Subcutaneous adipose tissue (tissue), 4 donors: ENCODE data around the gene COX8A. TPM values are rescaled to one million over a fixed set of nuclear protein-coding genes. Genes with fewer than 3 reads are reported as not detected.

Source experiments
- CTCF ChIP-seq: fragments of 450-650 bp; IDR thresholded peaks from one replicate; pipeline ENCODE4 v1.5.1; 2016; ENCODE audit warnings: low read depth, mild to moderate bottlenecking, control low read depth, antibody characterized with exemption, moderate library complexity
- total RNA-seq, 4 donors: library from RNA; depleted of rRNA; stranded (reverse); fragments of >200 nt; gene quantifications; one replicate each; pipeline ENCODE4 v1.1.0, GENCODE V29; 2016

Gene COX8A
- total RNA-seq, 4 donors from 2014 or later, result 299 to 526 (median 371) TPM

- TF ChIP-seq CTCF, result no peak
Observed at GRCh38 chr11:63951779-63952536, 22.5 kb upstream of the COX8A start.

GRCh38 chr11:63952570-63952969 lies 21.9 kb upstream of the COX8A start:
- no peak for TF ChIP-seq CTCF

GRCh38 chr11:63958008-63958407 lies 16.4 kb upstream of the COX8A start:
- TF ChIP-seq CTCF, result no peak

- TF ChIP-seq CTCF, result no peak
Observed at GRCh38 chr11:63961608-63962412, 12.6 kb upstream of the COX8A start.

- TF ChIP-seq CTCF, result no peak
Observed at GRCh38 chr11:63966444-63966843, 8.0 kb upstream of the COX8A start.

GRCh38 chr11:63969461-63969860 lies 5.0 kb upstream of the COX8A start:
- TF ChIP-seq CTCF, result no peak

- no peak for TF ChIP-seq CTCF
Observed at GRCh38 chr11:63970902-63971301, 3.5 kb upstream of the COX8A start.
